ENCODE results near the gene MRPL12. TPM values are rescaled to one million over a fixed set of nuclear protein-coding genes. Genes with fewer than 3 reads are reported as not detected.
A peak's percentile ranks its signal among the peaks of the same experiment; 100 is the strongest.

Gene MRPL12
- polyA plus RNA-seq, 1 donor: 52.4 TPM

- Histone ChIP-seq H3K4me3 (ENCODE audit: low read length) (no peak overlapping the region), H3K27me3 (ENCODE audit: control insufficient read depth, insufficient read depth, low read length) (no peaks in the 10 kb centered on the region), H3K27ac (ENCODE audit: low read length) (no peak overlapping the region), H3K36me3 (ENCODE audit: control insufficient read depth, insufficient read depth, low read length) (peaks cover 9% of the 10 kb centered on the region), H3K4me1 (ENCODE audit: control insufficient read depth, insufficient read depth, low read length) (peaks cover 10% of the 10 kb centered on the region), H3K9me3 (ENCODE audit: control insufficient read depth, low read depth, low read length) (no peaks in the 10 kb centered on the region)
- no CpG with 5 or more reads among the region's 11 CpGs for WGBS (ENCODE audit: insufficient coverage, low lambda C conversion rate)
- no peak for DNase-seq
Observed at GRCh38 chr17:81680150-81680549, 23.0 kb upstream of the MRPL12 start.

GRCh38 chr17:81681672-81682071 lies 21.5 kb upstream of the MRPL12 start:
- DNase-seq: no peak
- Histone ChIP-seq H3K36me3 (ENCODE audit: control insufficient read depth, insufficient read depth, low read length) (peaks cover 21% of the 10 kb centered on the region), H3K4me3 (ENCODE audit: low read length) (no peak overlapping the region), H3K4me1 (ENCODE audit: control insufficient read depth, insufficient read depth, low read length) (peaks cover 15% of the 10 kb centered on the region), H3K27ac (ENCODE audit: low read length) (no peak overlapping the region), H3K9me3 (ENCODE audit: control insufficient read depth, low read depth, low read length) (no peaks in the 10 kb centered on the region), H3K27me3 (ENCODE audit: control insufficient read depth, insufficient read depth, low read length) (no peaks in the 10 kb centered on the region)
- no CpG with 5 or more reads among the region's 17 CpGs for WGBS (ENCODE audit: insufficient coverage, low lambda C conversion rate)

- Histone ChIP-seq H3K36me3 (ENCODE audit: control insufficient read depth, insufficient read depth, low read length) (peaks cover 31% of the 10 kb centered on the region), H3K4me3 (ENCODE audit: low read length) (peak overlapping the region; percentile 85), H3K4me1 (ENCODE audit: control insufficient read depth, insufficient read depth, low read length) (peaks cover 15% of the 10 kb centered on the region), H3K9me3 (ENCODE audit: control insufficient read depth, low read depth, low read length) (no peaks in the 10 kb centered on the region), H3K27me3 (ENCODE audit: control insufficient read depth, insufficient read depth, low read length) (no peaks in the 10 kb centered on the region), H3K27ac (ENCODE audit: low read length) (no peak overlapping the region)
- peak in 1 of 2 donors; percentile 16 for DNase-seq
- WGBS (ENCODE audit: insufficient coverage, low lambda C conversion rate): 0% methylated on average over 3 of the region's 19 CpGs
Observed at GRCh38 chr17:81682565-81683207, 20.5 kb upstream of the MRPL12 start.

GRCh38 chr17:81683208-81683583 lies 20.0 kb upstream of the MRPL12 start:
- Histone ChIP-seq H3K27me3 (ENCODE audit: control insufficient read depth, insufficient read depth, low read length) (no peaks in the 10 kb centered on the region), H3K4me3 (ENCODE audit: low read length) (peak overlapping the region; percentile 85), H3K4me1 (ENCODE audit: control insufficient read depth, insufficient read depth, low read length) (peaks cover 15% of the 10 kb centered on the region), H3K9me3 (ENCODE audit: control insufficient read depth, low read depth, low read length) (no peaks in the 10 kb centered on the region), H3K36me3 (ENCODE audit: control insufficient read depth, insufficient read depth, low read length) (peaks cover 36% of the 10 kb centered on the region), H3K27ac (ENCODE audit: low read length) (no peak overlapping the region)
- DNase-seq: no peak
- WGBS (ENCODE audit: insufficient coverage, low lambda C conversion rate): no CpG with 5 or more reads among the region's 37 CpGs

GRCh38 chr17:81683584-81684441 lies 19.4 kb upstream of the MRPL12 start, which contains the start of the genes ARL16 and HGS:
Gene ARL16, minus strand, starts transcription at chr17:81683797. Its CDS starts 44 bp downstream, at chr17:81683753.
Gene HGS, plus strand, starts transcription at chr17:81684011. Its CDS starts 56 bp downstream, at chr17:81684067.
- WGBS (ENCODE audit: insufficient coverage, low lambda C conversion rate): no CpG with 5 or more reads among the region's 112 CpGs
- Histone ChIP-seq H3K36me3 (ENCODE audit: control insufficient read depth, insufficient read depth, low read length) (peaks cover 42% of the 10 kb centered on the region), H3K27me3 (ENCODE audit: control insufficient read depth, insufficient read depth, low read length) (no peaks in the 10 kb centered on the region), H3K4me3 (ENCODE audit: low read length) (peak within 1 kb of the TSS; percentile 86), H3K4me1 (ENCODE audit: control insufficient read depth, insufficient read depth, low read length) (peaks cover 15% of the 10 kb centered on the region), H3K27ac (ENCODE audit: low read length) (no peak within 1 kb of the TSS), H3K9me3 (ENCODE audit: control insufficient read depth, low read depth, low read length) (no peaks in the 10 kb centered on the region)
- peak; percentile 99 for DNase-seq

GRCh38 chr17:81684442-81684911 lies 18.7 kb upstream of the MRPL12 start:
- H3K27me3 ChIP-seq (ENCODE audit: control insufficient read depth, insufficient read depth, low read length): no peaks in the 10 kb centered on the region
- no CpG with 5 or more reads among the region's 16 CpGs for WGBS (ENCODE audit: insufficient coverage, low lambda C conversion rate)
- peaks cover 49% of the 10 kb centered on the region for H3K36me3 ChIP-seq (ENCODE audit: control insufficient read depth, insufficient read depth, low read length)
- no peak for DNase-seq
- H3K9me3 ChIP-seq (ENCODE audit: control insufficient read depth, low read depth, low read length): no peaks in the 10 kb centered on the region
- H3K4me3 ChIP-seq (ENCODE audit: low read length): peak overlapping the region; percentile 86
- H3K4me1 ChIP-seq (ENCODE audit: control insufficient read depth, insufficient read depth, low read length): peaks cover 15% of the 10 kb centered on the region
- H3K27ac ChIP-seq (ENCODE audit: low read length): no peak overlapping the region

- no peak overlapping the region for H3K27ac ChIP-seq (ENCODE audit: low read length)
Observed at GRCh38 chr17:81685108-81685507, 18.1 kb upstream of the MRPL12 start.

GRCh38 chr17:81686614-81687013 lies 16.6 kb upstream of the MRPL12 start:
- Histone ChIP-seq H3K27ac (ENCODE audit: low read length) (no peak overlapping the region), H3K9me3 (ENCODE audit: control insufficient read depth, low read depth, low read length) (no peaks in the 10 kb centered on the region), H3K27me3 (ENCODE audit: control insufficient read depth, insufficient read depth, low read length) (no peaks in the 10 kb centered on the region), H3K4me3 (ENCODE audit: low read length) (no peak overlapping the region), H3K36me3 (ENCODE audit: control insufficient read depth, insufficient read depth, low read length) (peaks cover 63% of the 10 kb centered on the region), H3K4me1 (ENCODE audit: control insufficient read depth, insufficient read depth, low read length) (peaks cover 15% of the 10 kb centered on the region)
- WGBS (ENCODE audit: insufficient coverage, low lambda C conversion rate): no CpG with 5 or more reads among the region's 20 CpGs
- DNase-seq: no peak

More at GRCh38 chr17:81685108-81685507, 18.1 kb upstream of the MRPL12 start:
- no peak for DNase-seq
- H3K4me1 ChIP-seq (ENCODE audit: control insufficient read depth, insufficient read depth, low read length): peaks cover 15% of the 10 kb centered on the region
- H3K4me3 ChIP-seq (ENCODE audit: low read length): peak overlapping the region; percentile 86
- H3K9me3 ChIP-seq (ENCODE audit: control insufficient read depth, low read depth, low read length): no peaks in the 10 kb centered on the region
- H3K27me3 ChIP-seq (ENCODE audit: control insufficient read depth, insufficient read depth, low read length): no peaks in the 10 kb centered on the region
- no CpG with 5 or more reads among the region's 12 CpGs for WGBS (ENCODE audit: insufficient coverage, low lambda C conversion rate)
- H3K36me3 ChIP-seq (ENCODE audit: control insufficient read depth, insufficient read depth, low read length): peaks cover 55% of the 10 kb centered on the region

- Histone ChIP-seq H3K9me3 (ENCODE audit: control insufficient read depth, low read depth, low read length) (no peaks in the 10 kb centered on the region), H3K27me3 (ENCODE audit: control insufficient read depth, insufficient read depth, low read length) (no peaks in the 10 kb centered on the region), H3K4me1 (ENCODE audit: control insufficient read depth, insufficient read depth, low read length) (peaks cover 14% of the 10 kb centered on the region), H3K4me3 (ENCODE audit: low read length) (no peak overlapping the region), H3K36me3 (ENCODE audit: control insufficient read depth, insufficient read depth, low read length) (peaks cover 72% of the 10 kb centered on the region), H3K27ac (ENCODE audit: low read length) (no peak overlapping the region)
- no peak for DNase-seq
- WGBS (ENCODE audit: insufficient coverage, low lambda C conversion rate): no CpG with 5 or more reads among the region's 41 CpGs
Observed at GRCh38 chr17:81687770-81688541, 15.2 kb upstream of the MRPL12 start.

- Histone ChIP-seq H3K27me3 (ENCODE audit: control insufficient read depth, insufficient read depth, low read length) (no peaks in the 10 kb centered on the region), H3K36me3 (ENCODE audit: control insufficient read depth, insufficient read depth, low read length) (peaks cover 78% of the 10 kb centered on the region), H3K27ac (ENCODE audit: low read length) (no peak overlapping the region), H3K9me3 (ENCODE audit: control insufficient read depth, low read depth, low read length) (no peaks in the 10 kb centered on the region), H3K4me1 (ENCODE audit: control insufficient read depth, insufficient read depth, low read length) (peaks cover 14% of the 10 kb centered on the region), H3K4me3 (ENCODE audit: low read length) (no peak overlapping the region)
- DNase-seq: no peak
- WGBS (ENCODE audit: insufficient coverage, low lambda C conversion rate): no CpG with 5 or more reads among the region's 14 CpGs
Observed at GRCh38 chr17:81688616-81689015, 14.6 kb upstream of the MRPL12 start.

All from large intestine (tissue), 3 donors.